PFSK-1 (cell line): Measurements from ENCODE around the gene DENR.

Source experiments
- FOXP2 ChIP-seq: optimal IDR thresholded peaks from 2 replicates; pipeline ENCODE3; 2011; ENCODE audit warnings: borderline replicate concordance, control low read depth, inconsistent platforms; ENCODE audit not compliant: insufficient read depth; ENCODE audit errors: extremely low read length, extremely low read depth
- POLR2AphosphoS5 ChIP-seq: IDR thresholded peaks from 2 replicates; pipeline ENCODE4 v1.6.1; 2012; ENCODE audit warnings: low read depth, mild to moderate bottlenecking, control low read depth, low read length, moderate library complexity
- SIN3A ChIP-seq: IDR thresholded peaks from 2 replicates; pipeline ENCODE4 v1.6.1; 2012; ENCODE audit warnings: mild to moderate bottlenecking, low read length, moderate library complexity, borderline replicate concordance; ENCODE audit not compliant: insufficient read depth
- TAF1 ChIP-seq: IDR thresholded peaks from 2 replicates; pipeline ENCODE4 v1.6.1; 2012; ENCODE audit warnings: low read length, control low read depth, borderline replicate concordance; ENCODE audit not compliant: insufficient read depth
- TF ChIP-seq, protein P1 (sequence below), 2 experiments: IDR thresholded peaks; 2 replicates each; pipeline versions ENCODE4 v1.6.1 to v1.8.0; 2011 to 2012; ENCODE audit warnings: low read depth in 2 of 2, low read length in 2 of 2, control low read depth in 1 of 2, inconsistent platforms in 1 of 2, mild to moderate bottlenecking in 1 of 2, moderate library complexity in 1 of 2; ENCODE audit not compliant: insufficient read depth in 1 of 2

DENR gene

DNA sequence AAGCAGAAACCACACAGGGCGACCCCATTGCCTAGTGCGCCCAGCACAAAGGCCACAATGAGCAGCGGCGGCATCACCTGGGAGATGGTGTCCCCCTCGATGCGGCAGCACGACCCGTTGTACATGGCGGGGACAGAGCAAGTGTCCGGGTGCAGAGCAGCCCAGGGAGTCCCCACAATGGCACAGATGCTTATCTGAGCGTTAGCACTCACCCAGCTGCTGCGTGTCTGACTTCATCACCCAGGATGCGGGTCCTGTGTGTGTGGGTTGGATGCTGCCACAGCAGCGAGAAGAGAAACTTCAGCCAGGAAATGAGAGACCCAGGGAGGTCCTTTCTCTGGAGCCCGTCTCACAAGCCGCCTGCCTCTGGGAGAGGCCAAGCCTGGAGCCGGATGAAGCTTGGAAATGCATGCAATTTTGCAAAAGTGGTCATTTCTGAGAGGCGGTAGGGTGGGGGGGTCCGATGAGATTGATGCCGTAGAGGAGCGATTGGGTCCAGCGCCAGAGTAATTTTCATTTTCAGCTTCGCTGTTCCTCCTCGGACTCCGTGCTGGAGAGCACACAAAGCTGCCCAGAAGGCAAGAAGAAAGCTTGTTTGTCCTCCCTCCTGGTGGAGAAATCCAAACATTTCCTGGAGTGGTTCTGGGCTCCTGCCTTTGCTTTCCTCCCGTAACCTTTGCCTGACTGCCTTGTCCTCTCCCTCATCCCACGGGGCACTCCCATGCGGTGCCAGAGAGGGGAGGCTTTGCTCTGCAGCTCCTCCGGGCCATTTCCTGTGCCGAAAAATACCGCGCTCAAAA, 22.2 kb upstream of the DENR start, which contains the start of gene HCAR1:
TSS of gene HCAR1 (minus strand) at position 630 of the 800 bp plus-strand sequence. CDS start at position 125, 505 bp downstream.
- TF ChIP-seq FOXP2: no peak
- TF ChIP-seq, protein P1, sequence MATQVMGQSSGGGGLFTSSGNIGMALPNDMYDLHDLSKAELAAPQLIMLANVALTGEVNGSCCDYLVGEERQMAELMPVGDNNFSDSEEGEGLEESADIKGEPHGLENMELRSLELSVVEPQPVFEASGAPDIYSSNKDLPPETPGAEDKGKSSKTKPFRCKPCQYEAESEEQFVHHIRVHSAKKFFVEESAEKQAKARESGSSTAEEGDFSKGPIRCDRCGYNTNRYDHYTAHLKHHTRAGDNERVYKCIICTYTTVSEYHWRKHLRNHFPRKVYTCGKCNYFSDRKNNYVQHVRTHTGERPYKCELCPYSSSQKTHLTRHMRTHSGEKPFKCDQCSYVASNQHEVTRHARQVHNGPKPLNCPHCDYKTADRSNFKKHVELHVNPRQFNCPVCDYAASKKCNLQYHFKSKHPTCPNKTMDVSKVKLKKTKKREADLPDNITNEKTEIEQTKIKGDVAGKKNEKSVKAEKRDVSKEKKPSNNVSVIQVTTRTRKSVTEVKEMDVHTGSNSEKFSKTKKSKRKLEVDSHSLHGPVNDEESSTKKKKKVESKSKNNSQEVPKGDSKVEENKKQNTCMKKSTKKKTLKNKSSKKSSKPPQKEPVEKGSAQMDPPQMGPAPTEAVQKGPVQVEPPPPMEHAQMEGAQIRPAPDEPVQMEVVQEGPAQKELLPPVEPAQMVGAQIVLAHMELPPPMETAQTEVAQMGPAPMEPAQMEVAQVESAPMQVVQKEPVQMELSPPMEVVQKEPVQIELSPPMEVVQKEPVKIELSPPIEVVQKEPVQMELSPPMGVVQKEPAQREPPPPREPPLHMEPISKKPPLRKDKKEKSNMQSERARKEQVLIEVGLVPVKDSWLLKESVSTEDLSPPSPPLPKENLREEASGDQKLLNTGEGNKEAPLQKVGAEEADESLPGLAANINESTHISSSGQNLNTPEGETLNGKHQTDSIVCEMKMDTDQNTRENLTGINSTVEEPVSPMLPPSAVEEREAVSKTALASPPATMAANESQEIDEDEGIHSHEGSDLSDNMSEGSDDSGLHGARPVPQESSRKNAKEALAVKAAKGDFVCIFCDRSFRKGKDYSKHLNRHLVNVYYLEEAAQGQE (IDR thresholded peaks at IDR 0.05; ENCODE audit: insufficient read depth in 1 of 2, low read depth in 2 of 2, low read length in 2 of 2): 0 out of 4 replicates have a peak, but pooled peaks of 1 of the 2 experiments have one; percentile 7

DNA sequence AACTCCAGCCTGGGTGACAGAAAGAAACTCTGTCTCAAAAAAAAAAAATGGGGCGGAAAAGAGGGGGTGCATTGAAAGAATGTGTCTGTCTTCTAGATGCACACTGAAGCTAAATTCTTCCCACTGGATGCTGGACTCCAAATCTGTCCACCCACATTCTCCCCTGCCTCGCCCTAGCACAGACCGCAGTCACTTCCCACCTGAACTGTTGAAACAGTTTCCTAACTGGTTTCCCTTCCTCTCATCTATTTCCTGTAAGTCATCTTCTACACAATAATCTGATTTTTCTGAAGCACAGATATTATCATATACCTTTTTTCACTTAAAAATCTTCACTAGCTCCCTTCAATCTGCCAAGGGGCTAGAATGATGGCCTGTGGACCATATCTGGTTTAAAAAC, 20.5 kb upstream of the DENR start:
- TF ChIP-seq SIN3A (no peak), FOXP2 (no peak), TAF1 (no peak), POLR2AphosphoS5 (no peak)
- TF ChIP-seq, protein P1 (IDR thresholded peaks at IDR 0.05; ENCODE audit: insufficient read depth in 1 of 2, low read depth in 2 of 2, low read length in 2 of 2): no peak

DNA sequence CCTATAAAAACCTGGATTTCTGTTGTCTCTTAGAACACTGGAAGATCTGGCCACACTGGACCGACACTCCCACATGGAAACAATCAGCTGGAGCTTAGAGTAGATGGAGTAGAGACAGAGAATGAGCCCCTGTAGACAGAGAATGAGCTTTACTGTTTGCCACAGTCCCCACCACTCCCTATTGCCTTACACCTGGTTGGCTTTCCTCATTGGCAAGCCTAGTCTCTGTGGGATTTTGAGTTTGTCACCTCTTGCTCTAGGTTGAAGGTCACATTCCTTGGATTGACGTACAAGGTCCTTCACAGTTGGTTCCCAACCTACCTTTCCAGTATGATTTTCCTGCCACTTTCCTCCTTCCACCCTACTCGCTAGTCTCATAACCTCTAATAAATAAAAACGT, 20.0 kb upstream of the DENR start:
- TF ChIP-seq FOXP2 (no peak), SIN3A (no peak), TAF1 (no peak), POLR2AphosphoS5 (no peak)
- TF ChIP-seq, protein P1 (IDR thresholded peaks at IDR 0.05; ENCODE audit: insufficient read depth in 1 of 2, low read depth in 2 of 2, low read length in 2 of 2): no peak

DNA sequence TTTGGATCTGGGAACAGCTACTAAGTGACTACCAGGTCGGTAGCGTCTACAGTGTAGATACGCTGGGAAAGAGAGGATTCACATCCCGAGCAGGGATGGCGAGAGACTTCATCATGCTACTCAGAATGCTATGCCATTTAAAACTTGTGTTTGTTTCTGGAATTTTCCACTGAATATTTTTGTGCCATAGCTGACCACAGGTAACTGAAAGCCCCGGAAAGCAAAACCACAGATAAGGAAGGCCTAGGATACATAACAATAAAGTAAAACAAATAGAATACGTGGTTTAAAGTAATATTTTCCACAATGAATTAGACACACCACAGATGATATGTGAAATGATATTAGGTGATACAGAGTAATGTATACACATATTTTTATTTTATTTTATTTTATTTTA, 14.1 kb upstream of the DENR start:
- TF ChIP-seq POLR2AphosphoS5 (no peak), TAF1 (no peak), SIN3A (no peak), FOXP2 (no peak)
- TF ChIP-seq, protein P1 (IDR thresholded peaks at IDR 0.05; ENCODE audit: insufficient read depth in 1 of 2, low read depth in 2 of 2, low read length in 2 of 2): no peak

DNA sequence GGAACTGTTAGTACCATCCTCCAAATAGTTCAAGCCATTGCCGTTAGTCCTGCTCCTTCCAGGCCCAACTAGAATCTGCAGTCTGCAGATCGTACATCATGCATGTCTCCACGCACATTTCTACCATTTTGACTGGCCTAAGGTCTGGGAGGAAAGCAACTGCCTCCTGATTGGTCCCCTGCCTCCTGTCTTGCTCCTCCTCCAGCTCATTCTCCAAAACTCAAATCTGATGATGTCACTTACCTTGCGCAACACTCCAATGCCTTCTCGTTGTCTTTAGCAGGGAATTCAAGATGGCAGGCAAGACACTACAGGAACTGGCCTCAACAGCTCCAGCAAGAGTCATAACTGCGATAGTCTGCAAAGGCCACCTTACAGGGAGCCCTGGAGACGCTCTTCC, 12.3 kb upstream of the DENR start:
- no peak for TF ChIP-seq TAF1
- no peak for TF ChIP-seq FOXP2
- TF ChIP-seq, protein P1 (IDR thresholded peaks at IDR 0.05; ENCODE audit: insufficient read depth in 1 of 2, low read depth in 2 of 2, low read length in 2 of 2): no peak
- no peak for TF ChIP-seq SIN3A
- no peak for TF ChIP-seq POLR2AphosphoS5
